H9 (cell line): ENCODE measurements around the gene APRT. TPM values are rescaled to one million over a fixed set of nuclear protein-coding genes. Genes with fewer than 3 reads are reported as not detected.

Experiments
- DNase-seq: peaks from one replicate; pipeline ENCODE4 v3.0.0-alpha.2; 2017
- H2AFZ ChIP-seq: one replicate; pipeline ENCODE4 v1.6.1; 2013; ENCODE audit warnings: mild to moderate bottlenecking, low read length, control low read depth, moderate library complexity
- H2AK5ac ChIP-seq: 2 replicates; pipeline ENCODE4 v1.6.1; 2013; ENCODE audit warnings: low read length, control low read depth, mixed read lengths; ENCODE audit not compliant: insufficient read length
- H2BK120ac ChIP-seq: one replicate; pipeline ENCODE4 v1.6.1; 2013; ENCODE audit warnings: low read depth, mild to moderate bottlenecking, low read length, control low read depth, inconsistent platforms; ENCODE audit not compliant: poor library complexity, severe bottlenecking
- H2BK12ac ChIP-seq: 2 replicates; pipeline ENCODE4 v1.6.1; 2013; ENCODE audit warnings: low read length, control low read depth, mixed read lengths, low read depth; ENCODE audit not compliant: insufficient read length
- H2BK15ac ChIP-seq: 2 replicates; pipeline ENCODE4 v1.6.1; 2013; ENCODE audit warnings: low read depth, low read length, control low read depth
- H2BK20ac ChIP-seq: one replicate; pipeline ENCODE4 v1.6.1; 2013; ENCODE audit warnings: low read depth, mild to moderate bottlenecking, low read length, control low read depth, inconsistent platforms; ENCODE audit not compliant: poor library complexity, severe bottlenecking
- H2BK5ac ChIP-seq: 2 replicates; pipeline ENCODE4 v1.6.1; 2013; ENCODE audit warnings: low read length, control low read depth, mixed read lengths; ENCODE audit not compliant: insufficient read length
- H3K14ac ChIP-seq: 2 replicates; pipeline ENCODE4 v1.6.1; 2013; ENCODE audit warnings: low read length, control low read depth; ENCODE audit not compliant: insufficient read depth
- H3K18ac ChIP-seq: 2 replicates; pipeline ENCODE4 v1.6.1; 2013; ENCODE audit warnings: low read depth, mild to moderate bottlenecking, mixed read lengths, low read length, control low read depth; ENCODE audit not compliant: insufficient read length
- H3K23ac ChIP-seq: 2 replicates; pipeline ENCODE4 v1.6.1; 2013; ENCODE audit warnings: low read length, control low read depth, mixed read lengths, low read depth; ENCODE audit not compliant: insufficient read length
- H3K23me2 ChIP-seq: 2 replicates; pipeline ENCODE4 v1.6.1; 2013; ENCODE audit warnings: low read depth, mild to moderate bottlenecking, mixed read lengths, low read length, control low read depth; ENCODE audit not compliant: insufficient read length, poor library complexity, severe bottlenecking
- H3K27ac ChIP-seq: 2 replicates; pipeline ENCODE4 v1.5.1; 2013; ENCODE audit warnings: low read length, control low read depth, mixed read lengths, low read depth; ENCODE audit not compliant: insufficient read length
- H3K27me3 ChIP-seq: 2 replicates; pipeline ENCODE4 v1.6.1; 2013; ENCODE audit warnings: low read length, control low read depth, inconsistent platforms; ENCODE audit not compliant: insufficient read depth
- H3K4ac ChIP-seq: 2 replicates; pipeline ENCODE4 v1.6.1; 2013; ENCODE audit warnings: low read depth, mild to moderate bottlenecking, control low read depth, inconsistent platforms, low read length, moderate library complexity
- H3K4me1 ChIP-seq: 2 replicates; pipeline ENCODE4 v1.6.1; 2013; ENCODE audit warnings: low read length, control low read depth, inconsistent platforms; ENCODE audit not compliant: insufficient read depth
- H3K4me2 ChIP-seq: 2 replicates; pipeline ENCODE4 v1.6.1; 2013; ENCODE audit warnings: low read length, control low read depth, mixed read lengths; ENCODE audit not compliant: insufficient read length, insufficient read depth
- H3K56ac ChIP-seq: 2 replicates; pipeline ENCODE4 v1.6.1; 2013; ENCODE audit warnings: low read depth, mild to moderate bottlenecking, mixed read lengths, low read length, control low read depth; ENCODE audit not compliant: insufficient read length
- H3K79me1 ChIP-seq: 2 replicates; pipeline ENCODE4 v1.6.1; 2013; ENCODE audit warnings: low read depth, mild to moderate bottlenecking, moderate library complexity, low read length, control low read depth, inconsistent platforms; ENCODE audit not compliant: insufficient read depth, poor library complexity, severe bottlenecking
- H3K79me2 ChIP-seq: 2 replicates; pipeline ENCODE4 v1.6.1; 2013; ENCODE audit warnings: low read length, control low read depth, inconsistent platforms; ENCODE audit not compliant: insufficient read depth
- H3K9ac ChIP-seq: 2 replicates; pipeline ENCODE4 v1.6.1; 2013; ENCODE audit warnings: low read length, control low read depth, mixed read lengths; ENCODE audit not compliant: insufficient read length; ENCODE audit errors: extremely low read depth
- H3K9me3 ChIP-seq: one replicate; pipeline ENCODE4 v1.6.1; 2013; ENCODE audit warnings: low read depth, low read length, inconsistent platforms; ENCODE audit not compliant: control insufficient read depth
- H3T11ph ChIP-seq: one replicate; pipeline ENCODE4 v1.6.1; 2013; ENCODE audit warnings: mild to moderate bottlenecking, low read length, control low read depth, inconsistent platforms
- H4K20me1 ChIP-seq: one replicate; pipeline ENCODE4 v1.6.1; 2013; ENCODE audit not compliant: control insufficient read depth, insufficient read length, insufficient read depth
- H4K5ac ChIP-seq: 2 replicates; pipeline ENCODE4 v1.6.1; 2013; ENCODE audit warnings: low read depth, mild to moderate bottlenecking, mixed read lengths, low read length, control low read depth; ENCODE audit not compliant: insufficient read length
- H4K8ac ChIP-seq: replicated peaks from 2 replicates; pipeline ENCODE4 v1.6.1; 2013; ENCODE audit warnings: low read length, control low read depth, mixed read lengths, low read depth; ENCODE audit not compliant: insufficient read length
- H4K91ac ChIP-seq: 2 replicates; pipeline ENCODE4 v1.6.1; 2013; ENCODE audit warnings: low read depth, mild to moderate bottlenecking, moderate library complexity, mixed read lengths, low read length, control low read depth; ENCODE audit not compliant: insufficient read length
- H3K27ac Mint-ChIP-seq, 3 experiments: 2 replicates in 2 of 3; 3 replicates in 1 of 3; pipeline ENCODE4 v1.8.0; 2020 to 2021; ENCODE audit warnings: mixed read lengths in 3 of 3, mild to moderate bottlenecking in 1 of 3, moderate library complexity in 1 of 3
- H3K27me3 Mint-ChIP-seq: 2 replicates; pipeline ENCODE4 v1.8.0; 2021; ENCODE audit warnings: low read depth, mild to moderate bottlenecking, moderate library complexity, mixed read lengths
- H3K36me3 Mint-ChIP-seq, 3 experiments: 2 replicates in 2 of 3; 3 replicates in 1 of 3; pipeline ENCODE4 v1.8.0; 2020 to 2021; ENCODE audit warnings: low read depth in 3 of 3, mixed read lengths in 3 of 3; ENCODE audit not compliant: insufficient read depth in 1 of 3
- H3K4me1 Mint-ChIP-seq, 2 experiments: 2 replicates each; pipeline ENCODE4 v1.8.0; 2020; ENCODE audit warnings: mixed read lengths in 2 of 2
- H3K4me3 Mint-ChIP-seq, 2 experiments: 2 replicates in 1 of 2; 3 replicates in 1 of 2; pipeline ENCODE4 v1.8.0; 2020 to 2021; ENCODE audit warnings: mild to moderate bottlenecking in 2 of 2, mixed read lengths in 2 of 2, moderate library complexity in 1 of 2
- H3K9me3 Mint-ChIP-seq, 2 experiments: 2 replicates in 1 of 2; 3 replicates in 1 of 2; pipeline ENCODE4 v1.8.0; 2020; ENCODE audit warnings: mild to moderate bottlenecking in 2 of 2, mixed read lengths in 2 of 2, moderate library complexity in 1 of 2
- CTCF ChIP-seq: fragments of 200-600 bp; sonication (generic); conservative IDR thresholded peaks from 3 replicates; pipeline ENCODE4 v1.8.0; 2021; ENCODE audit warnings: antibody characterized with exemption, mild to moderate bottlenecking
- WGBS: extraction: QIAGEN DNeasy Blood & Tissue Kit; methylation state at CpG from one replicate; pipeline ENCODE4 v1.1.7; 2013; ENCODE audit warnings: missing lambda C conversion rate, low lambda C conversion rate, mixed read lengths; ENCODE audit not compliant: insufficient read length; ENCODE audit errors: extremely low coverage; 5-methylcytosine and 5-hydroxymethylcytosine counted together
- total RNA-seq: library from RNA; stranded (reverse); gene quantifications from 2 replicates; pipeline ENCODE4 v1.2.1, GENCODE V29; 2021

APRT gene
- total RNA-seq, 1 experiment from 2014 or later = 246 TPM

DNA sequence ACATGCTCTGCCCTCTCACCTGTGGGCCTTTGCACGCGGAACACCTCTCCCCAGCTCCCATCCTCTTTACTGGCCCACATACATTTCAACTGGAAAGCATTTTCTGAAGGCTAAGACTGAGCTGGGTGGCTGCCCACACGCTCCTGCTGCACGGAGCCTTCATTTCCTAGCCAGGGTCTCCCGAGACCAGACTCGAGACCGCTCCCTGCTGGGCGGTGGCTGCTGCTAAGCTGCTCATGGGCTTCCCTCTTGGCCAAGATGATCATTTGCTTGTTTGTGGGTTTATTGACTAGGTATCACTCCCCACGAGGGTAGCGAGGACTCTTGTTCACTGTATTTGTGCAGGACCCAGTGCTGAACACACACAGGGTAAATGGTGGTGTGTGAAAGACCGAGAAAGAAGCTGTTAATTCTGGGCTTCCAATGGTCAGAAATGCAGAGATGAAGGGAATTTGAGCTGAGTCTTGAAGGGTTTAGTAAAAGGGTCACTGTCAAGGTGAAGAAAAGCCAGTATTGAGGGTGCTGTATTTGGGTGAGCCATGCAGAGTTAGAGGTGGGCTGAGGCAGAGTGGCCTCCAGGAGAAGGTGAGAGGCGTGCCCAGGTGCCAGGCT lies 46.1 kb upstream of the APRT start:
- Mint-ChIP-seq H3K4me1 (peaks cover 9 to 18% of the 10 kb centered on the region in 2 experiments), H3K4me3 (peak overlapping the region; percentile 96 to 100), H3K27ac (peak overlapping the region; percentile 24 to 98 (median 89); a peak in 6 of 7 replicates), H3K9me3 (no peaks in the 10 kb centered on the region; a peak in 1 of 5 replicates), H3K36me3 (peaks cover 19 to 29% (median 22%) of the 10 kb centered on the region in 3 experiments), H3K27me3 (no peaks in the 10 kb centered on the region)
- no peaks in the 10 kb centered on the region for H3K4me1 ChIP-seq
- no peak overlapping the region for H3K56ac ChIP-seq
- no peaks in the 10 kb centered on the region for H3K79me1 ChIP-seq
- no peaks in the 10 kb centered on the region for H3K79me2 ChIP-seq
- DNase-seq = peak; percentile 64
- no CpG with 5 or more reads among the region's 12 CpGs for WGBS
- H2BK5ac ChIP-seq = no peak overlapping the region
- H4K8ac ChIP-seq = no peak overlapping the region
- no peak overlapping the region for H2BK15ac ChIP-seq
- peaks cover 8% of the 10 kb centered on the region for H3K23me2 ChIP-seq
- no peak overlapping the region for H3K27ac ChIP-seq
- no peak overlapping the region for H2BK120ac ChIP-seq
- H3K4me2 ChIP-seq = peak overlapping the region; percentile 98
- peak overlapping the region; percentile 14 for H4K5ac ChIP-seq
- H3K4ac ChIP-seq = no peak overlapping the region
- no peak overlapping the region for H2BK20ac ChIP-seq
- H2AFZ ChIP-seq = no peak overlapping the region
- H3K23ac ChIP-seq = no peak overlapping the region
- no peak overlapping the region for H4K91ac ChIP-seq
- H2BK12ac ChIP-seq = no peak overlapping the region
- peak overlapping the region; percentile 83 for H3K9ac ChIP-seq
- no peak overlapping the region for H2AK5ac ChIP-seq
- no peaks in the 10 kb centered on the region for H3K9me3 ChIP-seq
- H3K14ac ChIP-seq = no peak overlapping the region; the same call in 1 of the 2 replicates
- TF ChIP-seq CTCF = peak; percentile 65; the same call in 2 of the 3 replicates
- no peaks in the 10 kb centered on the region for H3K27me3 ChIP-seq
- H4K20me1 ChIP-seq = no peaks in the 10 kb centered on the region
- H3T11ph ChIP-seq = no peak overlapping the region
- no peak overlapping the region for H3K18ac ChIP-seq
